Endometrial microvascular endothelial cells (primary cell): ENCODE data around the gene PRKCSH. TPM values are rescaled to one million over a fixed set of nuclear protein-coding genes. Genes with fewer than 3 reads are reported as not detected.

Experiments
- in situ Hi-C: cut with HindIII; loops from 2 replicates; pipeline ENCODE4 v1.10.0; 2017; ENCODE audit warnings: low sequenced_read_pairs, low pct_unique_long_range_greater_than_20kb; ENCODE audit errors: inconsistent ontology term
- total RNA-seq: library from RNA; depleted of rRNA; stranded (reverse); fragments of >200 nt; gene quantifications from one replicate; pipeline ENCODE4 v1.2.3, GENCODE V29; 2015; ENCODE audit errors: inconsistent ontology term

Gene PRKCSH
- total RNA-seq, 1 donor from 2014 or later, result 261 TPM

DNA sequence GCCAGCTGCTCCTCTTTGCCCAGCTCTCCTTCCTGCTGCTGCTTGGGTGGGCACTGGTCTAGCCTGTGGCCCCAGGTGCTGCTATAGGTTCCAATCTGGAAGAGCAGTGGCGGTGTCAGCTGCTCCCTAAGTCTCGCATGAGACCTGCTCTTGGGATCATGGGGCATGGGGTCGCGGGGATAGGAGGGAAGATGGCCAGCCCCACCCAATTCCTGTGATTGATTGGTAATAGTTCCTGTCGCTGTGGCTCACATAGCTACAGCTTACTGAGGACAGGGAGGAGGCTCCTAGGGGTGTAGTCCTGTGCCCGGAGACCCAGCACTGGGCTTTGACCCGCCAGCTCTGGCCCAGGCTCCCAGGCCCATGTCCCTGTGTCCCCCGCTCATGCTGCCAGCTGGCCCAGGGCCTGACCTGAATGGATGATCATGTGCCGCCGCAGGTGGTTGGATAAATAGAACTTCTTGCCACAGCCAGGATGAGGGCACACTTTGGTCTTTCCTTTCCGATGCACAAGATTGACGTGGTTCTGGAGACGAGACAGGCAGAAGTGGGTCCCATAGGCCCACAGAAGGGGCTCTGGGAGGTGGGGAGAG is 49.9 kb downstream of the PRKCSH start:
- in situ Hi-C loops, result no loop called here

DNA sequence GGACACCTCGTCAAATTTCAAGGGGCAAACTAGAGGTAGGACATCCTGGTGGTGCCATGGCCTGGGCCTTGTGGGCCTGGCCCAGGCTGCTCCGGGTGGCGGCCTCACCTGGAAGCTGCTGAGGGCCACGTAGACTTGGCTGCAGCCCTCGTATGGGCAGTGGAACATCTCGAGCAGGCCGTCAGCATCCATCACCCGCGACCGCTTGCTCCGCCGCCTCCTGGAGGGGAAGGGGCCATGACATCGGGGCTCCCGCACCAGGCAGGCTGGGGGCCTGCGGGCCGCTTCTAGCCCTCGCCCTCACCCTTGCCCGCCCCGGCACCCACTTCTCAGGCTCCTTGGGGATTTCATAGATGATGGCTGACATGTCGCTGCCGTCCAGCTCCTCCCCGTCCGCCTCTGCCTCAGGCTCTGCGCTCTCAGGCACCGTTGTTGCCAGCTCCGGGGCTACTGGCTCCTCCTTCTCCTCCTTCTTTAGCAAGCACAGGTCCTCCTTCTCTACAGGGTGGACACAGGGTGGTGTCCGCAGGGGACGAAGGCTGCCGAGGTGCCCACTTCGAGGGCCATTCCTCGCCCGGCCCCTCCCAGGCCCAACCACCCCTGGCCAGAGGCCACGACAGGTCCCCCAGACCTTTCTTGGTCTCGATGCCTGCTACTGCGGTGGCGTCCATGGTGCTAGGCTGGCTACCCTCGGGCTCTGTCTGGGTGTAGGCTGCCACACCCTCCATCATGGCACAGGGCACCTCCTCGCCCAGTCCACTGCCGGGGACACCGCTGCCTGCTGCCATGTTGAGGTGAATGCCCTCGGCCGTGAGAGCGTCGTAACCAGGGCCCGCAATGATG is 51.4 kb downstream of the PRKCSH start:
- in situ Hi-C loops, result no loop called here

DNA sequence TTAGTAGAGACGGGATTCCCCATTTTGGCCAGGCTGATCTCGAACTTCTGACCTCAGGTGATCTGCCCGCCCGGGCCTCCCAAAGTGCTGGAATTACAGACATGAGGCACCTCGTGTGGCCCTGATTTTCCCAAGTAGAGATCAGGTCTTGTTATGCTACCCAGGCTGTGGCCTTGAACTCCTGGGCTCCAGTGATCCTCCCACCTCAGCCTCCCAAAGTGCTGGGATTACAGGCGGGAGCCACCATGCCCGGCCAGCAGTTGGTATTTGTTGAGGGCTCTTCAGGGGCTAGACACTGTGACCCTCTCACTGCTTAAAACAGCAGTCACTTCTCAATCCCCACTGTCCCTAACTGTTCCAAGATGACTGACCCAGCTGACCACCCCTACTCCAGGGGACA is 53.9 kb downstream of the PRKCSH start:
- in situ Hi-C loops, result no loop called here

- in situ Hi-C loops, result no loop called here
Measured at GRCh38 chr19:11494634-11495285, 59.3 kb downstream of the PRKCSH start.

DNA sequence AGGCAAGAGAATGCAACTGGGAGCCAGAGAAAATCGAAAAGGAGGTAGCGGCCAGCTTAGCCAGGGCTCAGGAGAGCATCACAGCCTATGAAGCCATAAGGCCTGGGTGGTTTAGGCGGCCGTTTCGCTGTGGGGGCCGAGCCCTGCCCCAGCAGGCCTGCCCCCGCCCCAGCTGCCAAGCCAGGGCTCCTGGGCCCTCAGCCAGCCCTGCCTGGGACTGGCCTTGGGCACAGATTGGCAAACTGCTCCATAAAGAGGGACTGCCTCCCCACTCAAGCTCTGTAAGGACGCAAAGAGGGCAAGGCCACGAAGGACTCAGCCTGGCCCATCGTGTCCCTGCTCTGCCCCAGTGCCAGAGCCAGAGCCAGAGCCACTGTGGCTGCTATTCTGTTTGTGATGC is 60.0 kb downstream of the PRKCSH start:
- in situ Hi-C loops, result no loop called here

DNA sequence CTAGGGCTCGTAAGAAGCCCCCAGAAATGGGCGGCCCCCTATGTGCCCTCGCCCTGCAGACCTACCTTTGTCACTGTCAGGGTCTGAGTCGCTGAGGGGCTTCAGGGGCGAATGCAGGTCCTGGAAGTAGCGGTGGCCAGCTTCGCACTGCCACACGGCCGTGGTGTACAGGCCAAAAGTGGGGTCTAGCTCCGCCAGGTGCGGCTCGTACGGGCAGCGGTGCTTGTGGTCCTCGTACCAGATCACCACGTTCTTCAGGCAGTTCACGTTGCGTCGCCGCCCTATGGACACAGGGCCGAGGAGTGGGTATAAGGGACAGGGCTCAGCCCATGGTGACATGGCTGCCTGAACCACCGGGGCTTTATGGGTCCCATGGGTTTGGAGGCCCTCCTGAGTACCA is 60.5 kb downstream of the PRKCSH start:
- in situ Hi-C loops, result no loop called here

GRCh38 chr19:11496391-11497163 is 61.1 kb downstream of the PRKCSH start:
- in situ Hi-C loops, result no loop called here

GRCh38 chr19:11499220-11499726 is 63.8 kb downstream of the PRKCSH start:
- in situ Hi-C loops, result no loop called here

GRCh38 chr19:11499890-11500420 is 64.5 kb downstream of the PRKCSH start:
- in situ Hi-C loops, result no loop called here

Other genes with a start within 250 kb of the PRKCSH start
- 85.2 TPM for gene KANK2, start 238.1 kb upstream of the PRKCSH start, total RNA-seq
- not detected for gene ANGPTL8, start 196.0 kb upstream of the PRKCSH start, total RNA-seq
- gene DOCK6, start 173.1 kb upstream of the PRKCSH start, total RNA-seq, result 78.6 TPM
- not detected for gene TSPAN16, start 139.5 kb upstream of the PRKCSH start, total RNA-seq
- gene RAB3D, start 96.0 kb upstream of the PRKCSH start, total RNA-seq, result 47.8 TPM
- gene TMEM205, start 89.4 kb upstream of the PRKCSH start, total RNA-seq, result 227 TPM
- 34.7 TPM for gene CCDC159, start 89.1 kb upstream of the PRKCSH start, total RNA-seq
- gene PLPPR2, start 80.2 kb upstream of the PRKCSH start, total RNA-seq, result 17.7 TPM
- 1.9 TPM for gene SWSAP1, start 61.0 kb upstream of the PRKCSH start, total RNA-seq
- gene EPOR, start 51.3 kb upstream of the PRKCSH start, total RNA-seq, result 6.4 TPM
- not detected for gene RGL3, start 16.3 kb upstream of the PRKCSH start, total RNA-seq
- not detected for gene ODAD3, start 514 bp upstream of the PRKCSH start, total RNA-seq
- 7.3 TPM for gene ELAVL3, start 45.4 kb downstream of the PRKCSH start, total RNA-seq
- 4.6 TPM for gene ZNF653, start 70.2 kb downstream of the PRKCSH start, total RNA-seq
- gene ECSIT, start 93.5 kb downstream of the PRKCSH start, total RNA-seq, result 53.1 TPM
- 0.46 TPM for gene CNN1, start 103.2 kb downstream of the PRKCSH start, total RNA-seq
- 35.2 TPM for gene ELOF1, start 123.6 kb downstream of the PRKCSH start, total RNA-seq
- gene ACP5, start 142.0 kb downstream of the PRKCSH start, total RNA-seq, result not detected
- gene ZNF627, start 161.8 kb downstream of the PRKCSH start, total RNA-seq, result 8.2 TPM